ENCODE measurements around the gene MORN2. TPM values are rescaled to one million over a fixed set of nuclear protein-coding genes. Genes with fewer than 3 reads are reported as not detected.

Gene MORN2
- total RNA-seq, 4 donors from 2014 or later = 6.1 to 14.9 (median 10.6) TPM

GRCh38 chr2:38889045-38889444 lies 13.3 kb downstream of the MORN2 start:
- H3K9me3 ChIP-seq = no peaks in the 10 kb centered on the region
- TF ChIP-seq CTCF (IDR thresholded peaks at IDR 0.05) (no peak), POLR2A (IDR thresholded peaks at IDR 0.05) (no peak)

GRCh38 chr2:38889575-38889974 lies 13.8 kb downstream of the MORN2 start, which contains the start of gene ARHGEF33:
ARHGEF33 (plus strand) TSS chr2:38889875; CDS start chr2:38919448, 29,573 bp downstream.
- TF ChIP-seq POLR2A (IDR thresholded peaks at IDR 0.05) = no peak
- TF ChIP-seq CTCF (IDR thresholded peaks at IDR 0.05) = no peak
- no peaks in the 10 kb centered on the region for H3K4me1 ChIP-seq
- no peaks in the 10 kb centered on the region for H3K9me3 ChIP-seq
- intact Hi-C loops (cut with DNase I) = no loop called here
- no peak for DNase-seq
- 87 to 89% methylated on average over 3 of the region's 3 CpGs for WGBS, 2 donors
- no peak within 1 kb of the TSS for H3K27ac ChIP-seq
- H3K27me3 ChIP-seq = no peaks in the 10 kb centered on the region
- no peaks in the 10 kb centered on the region for H3K36me3 ChIP-seq
- no peak within 1 kb of the TSS for H3K4me3 ChIP-seq

More at GRCh38 chr2:38889045-38889444, 13.3 kb downstream of the MORN2 start:
- H3K4me3 ChIP-seq = no peak overlapping the region
- intact Hi-C loops (cut with DNase I) = no loop called here
- no peak for DNase-seq
- H3K4me1 ChIP-seq = no peaks in the 10 kb centered on the region
- no peaks in the 10 kb centered on the region for H3K36me3 ChIP-seq
- H3K27me3 ChIP-seq = no peaks in the 10 kb centered on the region
- no peak overlapping the region for H3K27ac ChIP-seq

- Histone ChIP-seq H3K4me3 (no peak overlapping the region), H3K27me3 (no peaks in the 10 kb centered on the region), H3K27ac (no peak overlapping the region), H3K9me3 (no peaks in the 10 kb centered on the region), H3K36me3 (no peaks in the 10 kb centered on the region), H3K4me1 (no peaks in the 10 kb centered on the region)
- intact Hi-C loops (cut with DNase I) = no loop called here
- no peak for DNase-seq
- TF ChIP-seq POLR2A (IDR thresholded peaks at IDR 0.05) (no peak), CTCF (IDR thresholded peaks at IDR 0.05) (no peak)
Observed at GRCh38 chr2:38892819-38893218, 17.0 kb downstream of the MORN2 start.

- H3K27me3 ChIP-seq = no peaks in the 10 kb centered on the region
- no peaks in the 10 kb centered on the region for H3K36me3 ChIP-seq
- no peaks in the 10 kb centered on the region for H3K9me3 ChIP-seq
- no peak for TF ChIP-seq CTCF (IDR thresholded peaks at IDR 0.05)
- no peak for TF ChIP-seq POLR2A (IDR thresholded peaks at IDR 0.05)
- no peaks in the 10 kb centered on the region for H3K4me1 ChIP-seq
- no peak overlapping the region for H3K4me3 ChIP-seq
- intact Hi-C loops (cut with DNase I) = no loop called here
- WGBS, 2 donors = 82 to 89% methylated on average over 5 of the region's 5 CpGs
- no peak overlapping the region for H3K27ac ChIP-seq
- DNase-seq = no peak
Observed at GRCh38 chr2:38898256-38898655, 22.5 kb downstream of the MORN2 start.

- DNase-seq = no peak
- WGBS, 2 donors = 50 to 80% methylated on average over 1 of the region's 1 CpG
- Histone ChIP-seq H3K9me3 (no peaks in the 10 kb centered on the region), H3K36me3 (no peaks in the 10 kb centered on the region), H3K4me3 (no peak overlapping the region), H3K27ac (no peak overlapping the region), H3K27me3 (no peaks in the 10 kb centered on the region), H3K4me1 (peaks cover 0 to 2% (median 0%) of the 10 kb centered on the region in 3 donors)
- intact Hi-C loops (cut with DNase I) = no loop called here
- no peak for TF ChIP-seq CTCF (IDR thresholded peaks at IDR 0.05)
- no peak for TF ChIP-seq POLR2A (IDR thresholded peaks at IDR 0.05)
Observed at GRCh38 chr2:38900726-38901125, 24.9 kb downstream of the MORN2 start.

Measured in esophagus squamous epithelium (tissue), 5 donors.